Fibroblast of the aortic adventitia (primary cell): ENCODE data around the gene OR13C2. TPM values are rescaled to one million over a fixed set of nuclear protein-coding genes. Genes with fewer than 3 reads are reported as not detected.
"Not testable (repeated sequence)": the region's sequence is repeated elsewhere in the genome, so short reads cannot be mapped to it uniquely, and the experiment has no call there.

Source experiments
- DNase-seq: peaks from one replicate; pipeline ENCODE4 v3.0.0-alpha.2; 2010; ENCODE audit warnings: low read depth
- H3K4me3 ChIP-seq: 2 replicates; pipeline ENCODE4 v1.5.1; 2011; ENCODE audit warnings: low read depth, mild to moderate bottlenecking, control low read depth, low read length, moderate library complexity
- CTCF ChIP-seq: IDR thresholded peaks from 2 replicates; pipeline ENCODE4 v1.5.1; 2011; ENCODE audit warnings: mild to moderate bottlenecking, low read length, control low read depth, inconsistent platforms; ENCODE audit not compliant: insufficient read depth
- total RNA-seq: library from RNA; depleted of rRNA; stranded (reverse); fragments of >200 nt; gene quantifications from 2 replicates; pipeline ENCODE4 v1.2.3, GENCODE V29; 2012; ENCODE audit warnings: low replicate concordance

The OR13C2 gene
- total RNA-seq, 1 donor, result not detected

DNA sequence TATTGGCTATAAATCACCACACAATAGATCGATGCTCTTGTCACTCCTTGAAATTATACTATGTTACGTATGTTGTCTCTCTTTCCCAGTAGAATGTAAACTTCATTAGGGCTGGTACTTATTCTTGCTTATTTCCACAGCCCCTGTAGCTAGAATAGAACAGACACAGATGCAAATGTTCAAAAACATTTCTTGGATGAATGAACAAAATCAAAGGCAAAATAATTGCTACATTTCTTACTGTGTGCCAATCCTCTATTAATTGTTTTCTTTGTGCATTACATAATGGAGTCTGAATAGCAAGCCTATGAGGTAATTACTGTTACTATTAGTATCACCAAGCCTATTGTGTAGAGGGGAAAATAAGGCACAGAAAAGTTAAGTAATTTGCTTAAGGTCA is 725 bp upstream of the OR13C2 start:
- no peak for TF ChIP-seq CTCF
- H3K4me3 ChIP-seq, result no peak overlapping the region
- DNase-seq, result no peak

GRCh38 chr9:104604801-104605200 is 626 bp downstream of the OR13C2 start:
- no peak overlapping the region for H3K4me3 ChIP-seq
- DNase-seq, result no peak

DNA sequence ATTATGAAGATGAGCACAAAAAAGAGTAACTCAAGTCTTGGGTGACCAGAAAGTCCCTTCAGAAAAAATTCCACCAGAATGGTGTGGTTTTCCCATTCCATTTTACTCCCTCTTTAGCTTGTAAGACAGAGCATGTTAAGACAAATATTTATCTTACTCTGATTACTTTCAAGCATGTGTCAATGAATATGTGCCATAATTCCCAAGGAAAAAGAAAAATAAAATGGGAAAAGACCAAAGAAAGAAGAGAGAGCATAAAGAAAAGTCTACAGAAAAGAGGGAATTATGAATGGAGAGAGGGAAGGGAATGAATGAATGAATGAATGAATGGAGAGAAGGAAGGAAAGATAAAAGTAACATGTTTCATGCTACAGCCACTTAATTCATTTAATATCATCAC is 6.1 kb downstream of the OR13C2 start, which contains the start of gene OR13C5:
Gene OR13C5 (minus strand): TSS at position 101 of the 400 bp plus-strand sequence. CDS start 0 bp downstream, at position 101.
- not testable (repeated sequence) for H3K4me3 ChIP-seq, DNase-seq

More at GRCh38 chr9:104604801-104605200, 626 bp downstream of the OR13C2 start:
- no peak for TF ChIP-seq CTCF

DNA sequence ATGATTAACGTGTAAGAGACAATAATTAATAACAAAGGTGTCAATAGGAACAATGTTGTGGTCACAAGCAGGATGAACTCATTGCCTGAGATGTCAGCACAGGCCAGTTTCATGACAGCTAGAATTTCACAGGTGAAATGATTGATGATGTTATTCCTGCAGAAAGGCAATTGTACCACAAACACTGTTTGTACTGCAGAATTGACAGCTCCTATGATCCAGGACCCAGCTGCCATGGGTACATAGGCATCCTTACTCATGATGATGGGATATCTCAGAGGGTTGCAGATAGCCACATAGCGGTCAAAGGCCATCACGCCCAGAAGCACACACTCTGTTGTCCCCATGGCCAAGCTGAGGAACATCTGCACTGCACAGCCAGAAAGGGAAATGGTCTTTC is 6.7 kb downstream of the OR13C2 start:
- H3K4me3 ChIP-seq, DNase-seq: not testable (repeated sequence)

GRCh38 chr9:104589626-104590025 is 15.8 kb downstream of the OR13C2 start:
- DNase-seq, result no peak
- no peak overlapping the region for H3K4me3 ChIP-seq
- TF ChIP-seq CTCF, result no peak

GRCh38 chr9:104586496-104587180 is 18.8 kb downstream of the OR13C2 start:
- DNase-seq, result peak; percentile 63

GRCh38 chr9:104580562-104580961 is 24.9 kb downstream of the OR13C2 start:
- DNase-seq, result no peak

More at GRCh38 chr9:104586496-104587180, 18.8 kb downstream of the OR13C2 start:
- no peak for TF ChIP-seq CTCF
- H3K4me3 ChIP-seq, result no peak overlapping the region

More at GRCh38 chr9:104580562-104580961, 24.9 kb downstream of the OR13C2 start:
- no peak for TF ChIP-seq CTCF
- no peak overlapping the region for H3K4me3 ChIP-seq
